Endothelial cell of umbilical vein (primary cell): ENCODE data around the gene PRPF40B. TPM values are rescaled to one million over a fixed set of nuclear protein-coding genes. Genes with fewer than 3 reads are reported as not detected.

Source experiments
- BruUV-seq: library from RNA; stranded (reverse); fragments of 400-500 nt; replicated peaks from 2 replicates; lab custom pipeline; 2021; lab: Mats Ljungman, UMichigan
- CTCF ChIA-PET: fragments of 300-600, 350-600 bp; sonication (Branson Sonifier 250); formaldehyde crosslinking; loops from one replicate; lab custom pipeline; 2021; ENCODE audit warnings: antibody characterized with exemption, inconsistent platforms; lab: Charles Lee
- POLR2A ChIA-PET: fragments of 300-600, 350-600 bp; sonication (Branson Sonifier 250); formaldehyde crosslinking; loops from one replicate; lab custom pipeline; 2021; ENCODE audit warnings: antibody characterized with exemption, inconsistent platforms; lab: Charles Lee
- DNase-seq: peaks from one replicate; pipeline ENCODE4 v3.0.0-alpha.2; 2011; ENCODE audit warnings: low read depth, low spot score
- FAIRE-seq: peaks from 2 replicates; lab custom pipeline; 2011; peaks lifted over from hg19 to GRCh38; lab: Jason Lieb, UNC
- H2AFZ ChIP-seq: 2 replicates; pipeline ENCODE4 v1.6.0; 2012; ENCODE audit warnings: low read depth, low read length, control low read depth, inconsistent platforms
- H3K27ac ChIP-seq: 2 replicates; pipeline ENCODE4 v1.5.1; 2011; ENCODE audit warnings: low read depth, mild to moderate bottlenecking, control low read depth, low read length, moderate library complexity; ENCODE audit not compliant: insufficient read depth
- H3K27me3 ChIP-seq, 2 experiments: 2 replicates each; pipeline versions ENCODE4 v1.6.0 to v1.6.1; 2011; ENCODE audit warnings: low read length in 2 of 2, mixed read lengths in 1 of 2; ENCODE audit not compliant: control insufficient read depth in 2 of 2, insufficient read depth in 2 of 2
- H3K36me3 ChIP-seq, 2 experiments: 2 replicates in 1 of 2; 3 replicates in 1 of 2; pipeline ENCODE4 v1.5.1; 2011; ENCODE audit warnings: low read length in 2 of 2, mild to moderate bottlenecking in 1 of 2, moderate library complexity in 1 of 2; ENCODE audit not compliant: control insufficient read depth in 2 of 2, insufficient read depth in 2 of 2; ENCODE audit errors: extremely low read depth in 1 of 2
- H3K4me1 ChIP-seq: 3 replicates; pipeline ENCODE4 v1.5.1; 2011; ENCODE audit warnings: mild to moderate bottlenecking, low read length; ENCODE audit not compliant: control insufficient read depth, insufficient read depth; ENCODE audit errors: extremely low read depth
- H3K4me2 ChIP-seq: 2 replicates; pipeline ENCODE4 v1.6.1; 2011; ENCODE audit warnings: low read length, control low read depth, mixed read lengths; ENCODE audit not compliant: insufficient read depth
- H3K4me3 ChIP-seq, 3 experiments: fragments of 200-600 bp in 1 of 3; sonication (generic), shearing (Covaris generic) in 1 of 3; replicated peaks in 1 of 3; 2 replicates each; pipeline ENCODE4 v1.5.1; 2011 to 2016; ENCODE audit warnings: control low read depth in 3 of 3, low read length in 3 of 3, mild to moderate bottlenecking in 2 of 3, inconsistent platforms in 1 of 3, low read depth in 1 of 3, moderate library complexity in 1 of 3; ENCODE audit not compliant: insufficient read depth in 1 of 3
- H3K79me2 ChIP-seq: 2 replicates; pipeline ENCODE4 v1.6.0; 2012; ENCODE audit warnings: low read length, inconsistent platforms; ENCODE audit not compliant: control insufficient read depth, insufficient read depth
- H3K9ac ChIP-seq: replicated peaks from 2 replicates; pipeline ENCODE3; 2011; ENCODE audit warnings: low read length, control low read depth; ENCODE audit not compliant: insufficient read depth; ENCODE audit errors: extremely low read depth
- H3K9me1 ChIP-seq: replicated peaks from 3 replicates; pipeline ENCODE4 v1.6.0; 2011; ENCODE audit warnings: mild to moderate bottlenecking, low read length; ENCODE audit not compliant: control insufficient read depth, insufficient read depth; ENCODE audit errors: extremely low read depth
- H3K9me3 ChIP-seq: replicated peaks from 2 replicates; pipeline ENCODE4 v1.5.1; 2012; ENCODE audit warnings: low read length, inconsistent platforms; ENCODE audit not compliant: control insufficient read depth, insufficient read depth
- H4K20me1 ChIP-seq: replicated peaks from 2 replicates; pipeline ENCODE3; 2011; ENCODE audit warnings: mild to moderate bottlenecking, low read length; ENCODE audit not compliant: control insufficient read depth, insufficient read depth; ENCODE audit errors: extremely low read depth
- CTCF ChIP-seq, 2 donors: IDR thresholded peaks; 1 replicate in 1 of 2; 2 replicates in 1 of 2; pipeline ENCODE4 v1.5.1; 2011; ENCODE audit warnings: low read length in 2 of 2, mild to moderate bottlenecking in 2 of 2, moderate library complexity in 2 of 2, control low read depth in 1 of 2, inconsistent platforms in 1 of 2, low read depth in 1 of 2; ENCODE audit not compliant: insufficient read depth in 1 of 2; ENCODE audit errors: extremely low read depth in 1 of 2
- EZH2 ChIP-seq: IDR thresholded peaks from 2 replicates; pipeline ENCODE4 v1.6.1; 2012; ENCODE audit warnings: borderline replicate concordance, low read depth, mild to moderate bottlenecking, moderate library complexity, low read length, inconsistent platforms; ENCODE audit not compliant: severe bottlenecking
- FOS ChIP-seq: IDR thresholded peaks from 2 replicates; pipeline ENCODE4 v1.6.1; 2011; ENCODE audit warnings: mild to moderate bottlenecking, low read length, moderate library complexity, borderline replicate concordance; ENCODE audit not compliant: insufficient read depth
- GATA2 ChIP-seq: IDR thresholded peaks from 2 replicates; pipeline ENCODE4 v1.7.0; 2011; ENCODE audit warnings: low read depth, mild to moderate bottlenecking, moderate library complexity, mixed read lengths, low read length; ENCODE audit not compliant: insufficient read length, insufficient read depth
- JUN ChIP-seq: IDR thresholded peaks from 2 replicates; pipeline ENCODE4 v1.6.1; 2011; ENCODE audit warnings: borderline replicate concordance, low read depth; ENCODE audit not compliant: insufficient read length, insufficient read depth
- MAX ChIP-seq: IDR thresholded peaks from 2 replicates; pipeline ENCODE4 v1.6.1; 2011; ENCODE audit not compliant: insufficient read depth, insufficient read length
- MYC ChIP-seq: IDR thresholded peaks from one replicate; pipeline ENCODE4 v1.6.1; 2011; ENCODE audit warnings: mild to moderate bottlenecking, low read depth, low read length
- POLR2A ChIP-seq: IDR thresholded peaks from 2 replicates; pipeline ENCODE4 v1.6.1; 2012; ENCODE audit warnings: low read depth, mild to moderate bottlenecking, control low read depth, low read length
- POLR2AphosphoS5 ChIP-seq: IDR thresholded peaks from 2 replicates; pipeline ENCODE4 v1.6.1; 2012; ENCODE audit warnings: low read depth, mild to moderate bottlenecking, control low read depth, low read length, moderate library complexity; ENCODE audit not compliant: insufficient read depth
- dilution Hi-C: fragments of 300-500 bp; cut with MboI; formaldehyde crosslinking; loops from one replicate; pipeline ENCODE4 v1.15.0; 2019; ENCODE audit warnings: low sequenced_read_pairs; ENCODE audit not compliant: extremely low pct_ligation_motif_present
- intact Hi-C: fragments of 100-400 bp; cut with micrococcal nuclease; formaldehyde crosslinking; loops from one replicate; pipeline ENCODE4 v1.10.0; 2022
- polyA plus RNA-seq, 4 experiments: library from polyadenylated mRNA; depleted of rRNA in 3 of 4; stranded (reverse) in 3 of 4; unstranded in 1 of 4; fragments of >200 nt; gene quantifications; 2 replicates each; pipeline versions ENCODE4 v1.2.1 to v1.2.3, GENCODE V29; 2011 to 2012; ENCODE audit warnings: missing spikeins in 1 of 4
- total RNA-seq: library from RNA; stranded (reverse); gene quantifications from 2 replicates; pipeline ENCODE4 v1.2.3, GENCODE V29; 2021

Gene PRPF40B
- total and polyA plus RNA-seq, 2 donors (not counting 3 experiments of a cell fraction or from before 2014, with no cell fraction given) = 5.4 to 9.9 TPM

GRCh38 chr12:49622501-49623141, 740 bp upstream of the PRPF40B start:
- BruUV-seq = no TSS peak
- ChIA-PET CTCF (interaction anchor here (0.6 to 4.5 kb wide), 23 partner anchors 7 to 291 kb away, joined by 3 to 32 read pairs (median 4); partner anchors contain the start of gene TMBIM6), POLR2A (interaction anchor here (0.7 to 1.2 kb wide), 3 partner anchors 69 to 349 kb away, joined by 4 to 8 read pairs (median 5); no protein-coding TSS in a partner anchor)
- intact Hi-C loops (loop anchor here (5.0 kb wide), 1 partner anchor 255 kb away; the partner anchor contains the start of gene SPATS2), dilution Hi-C loops (no loop called here)
- Histone ChIP-seq H3K36me3 (no peaks in the 10 kb centered on the region), H4K20me1 (no peaks in the 10 kb centered on the region), H3K4me1 (peaks cover 15% of the 10 kb centered on the region), H2AFZ (peak overlapping the region; percentile 80), H3K9ac (peak overlapping the region; percentile 41), H3K9me1 (no peaks in the 10 kb centered on the region), H3K9me3 (no peaks in the 10 kb centered on the region), H3K79me2 (no peaks in the 10 kb centered on the region), H3K4me3 (peak overlapping the region; percentile 23 to 68 (median 36)), H3K27me3 (peaks cover 4 to 15% of the 10 kb centered on the region in 2 experiments), H3K27ac (no peak overlapping the region), H3K4me2 (peak overlapping the region; percentile 94)
- FAIRE-seq (no peak), DNase-seq (no peak)
- TF ChIP-seq MAX = peak; percentile 70
- TF ChIP-seq JUN = no peak

- BruUV-seq = no TSS peak
- H3K27me3 ChIP-seq = no peaks in the 10 kb centered on the region
- H3K79me2 ChIP-seq = no peaks in the 10 kb centered on the region
- TF ChIP-seq MYC (no peak), CTCF (IDR thresholded peaks at IDR 0.05; ENCODE audit: extremely low read depth in 1 of 2, insufficient read depth in 1 of 2, low read depth in 1 of 2, low read length in 2 of 2) (no peak), POLR2A (no peak), POLR2AphosphoS5 (no peak), EZH2 (no peak), GATA2 (no peak), FOS (no peak), JUN (no peak), MAX (no peak)
- no peaks in the 10 kb centered on the region for H4K20me1 ChIP-seq
- DNase-seq (no peak), FAIRE-seq (no peak)
- no peak overlapping the region for H2AFZ ChIP-seq
- intact Hi-C loops (loop anchor here (5.0 kb wide), 1 partner anchor 258 kb away; the partner anchor contains the start of gene SPATS2), dilution Hi-C loops (no loop called here)
- no peaks in the 10 kb centered on the region for H3K36me3 ChIP-seq
- no peaks in the 10 kb centered on the region for H3K9me3 ChIP-seq
- H3K4me3 ChIP-seq = no peak overlapping the region
- no peak overlapping the region for H3K27ac ChIP-seq
- ChIA-PET POLR2A (interaction anchor here (0.5 kb wide), 1 partner anchor 359 kb away, joined by 4 read pairs; no protein-coding TSS in a partner anchor), CTCF (interaction anchor here (0.6 to 4.5 kb wide), 5 partner anchors 11 to 293 kb away, joined by 3 to 32 read pairs (median 3); no protein-coding TSS in a partner anchor)
- no peaks in the 10 kb centered on the region for H3K9me1 ChIP-seq
- no peak overlapping the region for H3K9ac ChIP-seq
- no peak overlapping the region for H3K4me2 ChIP-seq
- H3K4me1 ChIP-seq = peaks cover 21% of the 10 kb centered on the region
These were observed 1.7 kb downstream of the PRPF40B start for GRCh38 chr12:49624921-49625577.
